ENCODE results near the gene INTS11.
A peak's percentile ranks its signal among the peaks of the same experiment; 100 is the strongest.

INTS11 gene

GRCh38 chr1:1312450-1313314 is 11.8 kb downstream of the INTS11 start:
- DNase-seq (ENCODE audit: low spot score), result no peak

GRCh38 chr1:1311107-1312104 is 13.1 kb downstream of the INTS11 start:
- no peak for DNase-seq (ENCODE audit: low spot score)

GRCh38 chr1:1310476-1311053 is 13.9 kb downstream of the INTS11 start:
- no peak for DNase-seq (ENCODE audit: low spot score)

- DNase-seq (ENCODE audit: low spot score), result no peak
These were observed 14.4 kb downstream of the INTS11 start for GRCh38 chr1:1310109-1310385.

- DNase-seq (ENCODE audit: low spot score), result no peak
These were observed 15.0 kb downstream of the INTS11 start for GRCh38 chr1:1309251-1310108.

GRCh38 chr1:1308756-1309250 is 15.7 kb downstream of the INTS11 start:
- no peak for DNase-seq (ENCODE audit: low spot score)

GRCh38 chr1:1307923-1308755 is 16.3 kb downstream of the INTS11 start, which contains the start of the genes ACAP3 and PUSL1:
Gene ACAP3 (minus strand): TSS chr1:1307930. CDS start chr1:1307815, 115 bp downstream.
Gene PUSL1 (plus strand): TSS chr1:1308597. CDS start chr1:1308644, 47 bp downstream.
- peak; percentile 99 for DNase-seq (ENCODE audit: low spot score)

GRCh38 chr1:1307261-1307922 is 17.1 kb downstream of the INTS11 start:
- no peak for DNase-seq (ENCODE audit: low spot score)

- DNase-seq (ENCODE audit: low spot score), result no peak
These were observed 17.7 kb downstream of the INTS11 start for GRCh38 chr1:1306661-1307260.

- no peak for DNase-seq (ENCODE audit: low spot score)
These were observed 18.3 kb downstream of the INTS11 start for GRCh38 chr1:1306070-1306660.

GRCh38 chr1:1305300-1306069 is 19.0 kb downstream of the INTS11 start:
- peak; percentile 80 for DNase-seq (ENCODE audit: low spot score)

GRCh38 chr1:1304331-1305299 is 19.8 kb downstream of the INTS11 start:
- DNase-seq (ENCODE audit: low spot score), result peak; percentile 78

- DNase-seq (ENCODE audit: low spot score), result no peak
These were observed 20.7 kb downstream of the INTS11 start for GRCh38 chr1:1303736-1304135.

- DNase-seq (ENCODE audit: low spot score), result no peak
These were observed 21.4 kb downstream of the INTS11 start for GRCh38 chr1:1302951-1303509.

- no peak for DNase-seq (ENCODE audit: low spot score)
These were observed 22.4 kb downstream of the INTS11 start for GRCh38 chr1:1302006-1302430.

- DNase-seq (ENCODE audit: low spot score), result no peak
These were observed 24.1 kb downstream of the INTS11 start for GRCh38 chr1:1300352-1300739.
